GM23338 (cell line): ENCODE measurements around the gene DBF4B.

Experiments
- CREB1 ChIP-seq: fragments of 250-450 bp; sonication (Bioruptor Pico); IDR thresholded peaks from 2 replicates; pipeline ENCODE4 v1.5.0; 2020; ENCODE audit warnings: low read depth, mild to moderate bottlenecking, moderate library complexity
- EZH2 ChIP-seq: fragments of 200-600 bp; sonication (generic); IDR thresholded peaks from one replicate; pipeline ENCODE4 v1.8.0; 2017; ENCODE audit warnings: antibody characterized with exemption, mild to moderate bottlenecking, low read depth; ENCODE audit not compliant: unreplicated experiment
- EZH2phosphoT487 ChIP-seq: fragments of 200-600 bp; sonication (generic); IDR thresholded peaks from one replicate; pipeline ENCODE4 v1.8.1; 2018; ENCODE audit warnings: antibody characterized with exemption; ENCODE audit not compliant: unreplicated experiment
- JUNB ChIP-seq: IDR thresholded peaks from one replicate; pipeline ENCODE4 v1.6.1; 2016; ENCODE audit warnings: antibody characterized with exemption; ENCODE audit not compliant: unreplicated experiment
- NANOG ChIP-seq: IDR thresholded peaks from 2 replicates; pipeline ENCODE4 v1.6.1; 2016; ENCODE audit warnings: antibody characterized with exemption, borderline replicate concordance
- POLR2AphosphoS5 ChIP-seq: IDR thresholded peaks from 2 replicates; pipeline ENCODE4 v1.6.1; 2016; ENCODE audit warnings: antibody characterized with exemption, low read depth
- STAT1 ChIP-seq: IDR thresholded peaks from one replicate; pipeline ENCODE4 v1.6.1; 2016; ENCODE audit warnings: antibody characterized with exemption; ENCODE audit not compliant: unreplicated experiment
- ZNF114 ChIP-seq: fragments of 250-450 bp; sonication (Bioruptor Pico); IDR thresholded peaks from 2 replicates; pipeline ENCODE4 v1.5.0; 2020; ENCODE audit warnings: mild to moderate bottlenecking, moderate library complexity
- ZNF331 ChIP-seq: fragments of 250-450 bp; sonication (Bioruptor Pico); IDR thresholded peaks from 2 replicates; pipeline ENCODE4 v1.5.0; 2020; ENCODE audit warnings: low read depth, mild to moderate bottlenecking, moderate library complexity
- TF ChIP-seq, protein P1 (sequence below), 2 experiments: fragments of 200-600 bp in 1 of 2; sonication (generic) in 1 of 2; conservative IDR thresholded peaks; 2 replicates each; pipeline versions ENCODE4 v1.5.1 to v1.6.1; 2016 to 2017; ENCODE audit warnings: antibody characterized with exemption in 2 of 2, low read depth in 2 of 2, mild to moderate bottlenecking in 2 of 2, moderate library complexity in 1 of 2
- TF ChIP-seq, protein P2 (sequence below): IDR thresholded peaks from one replicate; pipeline ENCODE4 v1.6.1; 2018; ENCODE audit warnings: antibody characterized with exemption; ENCODE audit not compliant: unreplicated experiment
- TF ChIP-seq, protein P3 (sequence below): fragments of 250-450 bp; sonication (Bioruptor Pico); IDR thresholded peaks from 2 replicates; pipeline ENCODE4 v1.5.0; 2020; ENCODE audit warnings: mild to moderate bottlenecking, moderate library complexity
- TF ChIP-seq, protein P4 (sequence below): IDR thresholded peaks from 2 replicates; pipeline ENCODE4 v1.6.1; 2016; ENCODE audit warnings: antibody characterized with exemption

DNA sequence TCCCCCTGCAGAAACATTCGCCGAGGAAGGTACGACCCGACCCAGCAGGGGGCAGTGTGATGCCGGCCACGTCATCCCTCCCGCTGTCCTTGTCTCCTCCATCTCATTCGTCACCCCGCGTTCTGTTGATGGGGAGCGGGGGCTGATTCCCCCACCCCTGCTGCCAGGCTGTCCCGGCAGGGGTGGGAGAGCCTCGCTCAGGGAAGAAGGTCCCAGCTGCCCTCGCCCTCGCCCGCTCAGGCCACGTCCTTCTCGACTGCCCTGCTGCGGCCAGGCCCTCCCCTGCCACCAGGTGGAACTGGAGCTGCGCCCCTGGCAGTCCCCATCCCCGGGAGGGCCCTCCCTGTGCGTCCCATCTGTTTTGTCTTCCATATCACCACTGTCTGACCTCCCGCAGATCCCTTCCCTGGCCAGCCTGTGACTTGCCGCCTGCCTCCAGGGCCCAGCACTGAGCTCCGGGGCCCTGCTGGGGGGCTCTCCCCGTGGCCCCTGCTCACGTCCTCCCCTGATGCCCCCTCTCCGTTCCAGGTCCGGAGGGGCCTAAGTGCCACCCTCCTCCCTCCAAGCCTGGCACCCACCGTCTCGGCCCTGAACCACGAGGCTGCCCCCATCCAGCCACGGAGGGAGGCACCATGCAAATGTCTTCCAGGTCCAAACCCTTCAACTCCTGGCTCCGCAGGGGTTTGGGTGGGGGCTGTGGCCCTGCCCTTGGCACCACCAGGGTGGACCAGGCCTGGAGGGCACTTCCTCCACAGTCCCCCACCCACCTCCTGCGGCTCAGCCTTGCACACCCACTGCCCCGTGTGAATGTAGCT is 71.0 kb downstream of the DBF4B start:
- no peak for TF ChIP-seq EZH2
- TF ChIP-seq EZH2phosphoT487: no peak
- TF ChIP-seq, protein P1, sequence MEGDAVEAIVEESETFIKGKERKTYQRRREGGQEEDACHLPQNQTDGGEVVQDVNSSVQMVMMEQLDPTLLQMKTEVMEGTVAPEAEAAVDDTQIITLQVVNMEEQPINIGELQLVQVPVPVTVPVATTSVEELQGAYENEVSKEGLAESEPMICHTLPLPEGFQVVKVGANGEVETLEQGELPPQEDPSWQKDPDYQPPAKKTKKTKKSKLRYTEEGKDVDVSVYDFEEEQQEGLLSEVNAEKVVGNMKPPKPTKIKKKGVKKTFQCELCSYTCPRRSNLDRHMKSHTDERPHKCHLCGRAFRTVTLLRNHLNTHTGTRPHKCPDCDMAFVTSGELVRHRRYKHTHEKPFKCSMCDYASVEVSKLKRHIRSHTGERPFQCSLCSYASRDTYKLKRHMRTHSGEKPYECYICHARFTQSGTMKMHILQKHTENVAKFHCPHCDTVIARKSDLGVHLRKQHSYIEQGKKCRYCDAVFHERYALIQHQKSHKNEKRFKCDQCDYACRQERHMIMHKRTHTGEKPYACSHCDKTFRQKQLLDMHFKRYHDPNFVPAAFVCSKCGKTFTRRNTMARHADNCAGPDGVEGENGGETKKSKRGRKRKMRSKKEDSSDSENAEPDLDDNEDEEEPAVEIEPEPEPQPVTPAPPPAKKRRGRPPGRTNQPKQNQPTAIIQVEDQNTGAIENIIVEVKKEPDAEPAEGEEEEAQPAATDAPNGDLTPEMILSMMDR (conservative IDR thresholded peaks at IDR 0.05; ENCODE audit: low read depth in 2 of 2): peak; percentile 88
- TF ChIP-seq, protein P2, sequence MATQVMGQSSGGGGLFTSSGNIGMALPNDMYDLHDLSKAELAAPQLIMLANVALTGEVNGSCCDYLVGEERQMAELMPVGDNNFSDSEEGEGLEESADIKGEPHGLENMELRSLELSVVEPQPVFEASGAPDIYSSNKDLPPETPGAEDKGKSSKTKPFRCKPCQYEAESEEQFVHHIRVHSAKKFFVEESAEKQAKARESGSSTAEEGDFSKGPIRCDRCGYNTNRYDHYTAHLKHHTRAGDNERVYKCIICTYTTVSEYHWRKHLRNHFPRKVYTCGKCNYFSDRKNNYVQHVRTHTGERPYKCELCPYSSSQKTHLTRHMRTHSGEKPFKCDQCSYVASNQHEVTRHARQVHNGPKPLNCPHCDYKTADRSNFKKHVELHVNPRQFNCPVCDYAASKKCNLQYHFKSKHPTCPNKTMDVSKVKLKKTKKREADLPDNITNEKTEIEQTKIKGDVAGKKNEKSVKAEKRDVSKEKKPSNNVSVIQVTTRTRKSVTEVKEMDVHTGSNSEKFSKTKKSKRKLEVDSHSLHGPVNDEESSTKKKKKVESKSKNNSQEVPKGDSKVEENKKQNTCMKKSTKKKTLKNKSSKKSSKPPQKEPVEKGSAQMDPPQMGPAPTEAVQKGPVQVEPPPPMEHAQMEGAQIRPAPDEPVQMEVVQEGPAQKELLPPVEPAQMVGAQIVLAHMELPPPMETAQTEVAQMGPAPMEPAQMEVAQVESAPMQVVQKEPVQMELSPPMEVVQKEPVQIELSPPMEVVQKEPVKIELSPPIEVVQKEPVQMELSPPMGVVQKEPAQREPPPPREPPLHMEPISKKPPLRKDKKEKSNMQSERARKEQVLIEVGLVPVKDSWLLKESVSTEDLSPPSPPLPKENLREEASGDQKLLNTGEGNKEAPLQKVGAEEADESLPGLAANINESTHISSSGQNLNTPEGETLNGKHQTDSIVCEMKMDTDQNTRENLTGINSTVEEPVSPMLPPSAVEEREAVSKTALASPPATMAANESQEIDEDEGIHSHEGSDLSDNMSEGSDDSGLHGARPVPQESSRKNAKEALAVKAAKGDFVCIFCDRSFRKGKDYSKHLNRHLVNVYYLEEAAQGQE: peak; percentile 10
- peak; percentile 94 for TF ChIP-seq CREB1 (CRISPR knock-in tag)
- no peak for TF ChIP-seq POLR2AphosphoS5
- TF ChIP-seq, protein P3, sequence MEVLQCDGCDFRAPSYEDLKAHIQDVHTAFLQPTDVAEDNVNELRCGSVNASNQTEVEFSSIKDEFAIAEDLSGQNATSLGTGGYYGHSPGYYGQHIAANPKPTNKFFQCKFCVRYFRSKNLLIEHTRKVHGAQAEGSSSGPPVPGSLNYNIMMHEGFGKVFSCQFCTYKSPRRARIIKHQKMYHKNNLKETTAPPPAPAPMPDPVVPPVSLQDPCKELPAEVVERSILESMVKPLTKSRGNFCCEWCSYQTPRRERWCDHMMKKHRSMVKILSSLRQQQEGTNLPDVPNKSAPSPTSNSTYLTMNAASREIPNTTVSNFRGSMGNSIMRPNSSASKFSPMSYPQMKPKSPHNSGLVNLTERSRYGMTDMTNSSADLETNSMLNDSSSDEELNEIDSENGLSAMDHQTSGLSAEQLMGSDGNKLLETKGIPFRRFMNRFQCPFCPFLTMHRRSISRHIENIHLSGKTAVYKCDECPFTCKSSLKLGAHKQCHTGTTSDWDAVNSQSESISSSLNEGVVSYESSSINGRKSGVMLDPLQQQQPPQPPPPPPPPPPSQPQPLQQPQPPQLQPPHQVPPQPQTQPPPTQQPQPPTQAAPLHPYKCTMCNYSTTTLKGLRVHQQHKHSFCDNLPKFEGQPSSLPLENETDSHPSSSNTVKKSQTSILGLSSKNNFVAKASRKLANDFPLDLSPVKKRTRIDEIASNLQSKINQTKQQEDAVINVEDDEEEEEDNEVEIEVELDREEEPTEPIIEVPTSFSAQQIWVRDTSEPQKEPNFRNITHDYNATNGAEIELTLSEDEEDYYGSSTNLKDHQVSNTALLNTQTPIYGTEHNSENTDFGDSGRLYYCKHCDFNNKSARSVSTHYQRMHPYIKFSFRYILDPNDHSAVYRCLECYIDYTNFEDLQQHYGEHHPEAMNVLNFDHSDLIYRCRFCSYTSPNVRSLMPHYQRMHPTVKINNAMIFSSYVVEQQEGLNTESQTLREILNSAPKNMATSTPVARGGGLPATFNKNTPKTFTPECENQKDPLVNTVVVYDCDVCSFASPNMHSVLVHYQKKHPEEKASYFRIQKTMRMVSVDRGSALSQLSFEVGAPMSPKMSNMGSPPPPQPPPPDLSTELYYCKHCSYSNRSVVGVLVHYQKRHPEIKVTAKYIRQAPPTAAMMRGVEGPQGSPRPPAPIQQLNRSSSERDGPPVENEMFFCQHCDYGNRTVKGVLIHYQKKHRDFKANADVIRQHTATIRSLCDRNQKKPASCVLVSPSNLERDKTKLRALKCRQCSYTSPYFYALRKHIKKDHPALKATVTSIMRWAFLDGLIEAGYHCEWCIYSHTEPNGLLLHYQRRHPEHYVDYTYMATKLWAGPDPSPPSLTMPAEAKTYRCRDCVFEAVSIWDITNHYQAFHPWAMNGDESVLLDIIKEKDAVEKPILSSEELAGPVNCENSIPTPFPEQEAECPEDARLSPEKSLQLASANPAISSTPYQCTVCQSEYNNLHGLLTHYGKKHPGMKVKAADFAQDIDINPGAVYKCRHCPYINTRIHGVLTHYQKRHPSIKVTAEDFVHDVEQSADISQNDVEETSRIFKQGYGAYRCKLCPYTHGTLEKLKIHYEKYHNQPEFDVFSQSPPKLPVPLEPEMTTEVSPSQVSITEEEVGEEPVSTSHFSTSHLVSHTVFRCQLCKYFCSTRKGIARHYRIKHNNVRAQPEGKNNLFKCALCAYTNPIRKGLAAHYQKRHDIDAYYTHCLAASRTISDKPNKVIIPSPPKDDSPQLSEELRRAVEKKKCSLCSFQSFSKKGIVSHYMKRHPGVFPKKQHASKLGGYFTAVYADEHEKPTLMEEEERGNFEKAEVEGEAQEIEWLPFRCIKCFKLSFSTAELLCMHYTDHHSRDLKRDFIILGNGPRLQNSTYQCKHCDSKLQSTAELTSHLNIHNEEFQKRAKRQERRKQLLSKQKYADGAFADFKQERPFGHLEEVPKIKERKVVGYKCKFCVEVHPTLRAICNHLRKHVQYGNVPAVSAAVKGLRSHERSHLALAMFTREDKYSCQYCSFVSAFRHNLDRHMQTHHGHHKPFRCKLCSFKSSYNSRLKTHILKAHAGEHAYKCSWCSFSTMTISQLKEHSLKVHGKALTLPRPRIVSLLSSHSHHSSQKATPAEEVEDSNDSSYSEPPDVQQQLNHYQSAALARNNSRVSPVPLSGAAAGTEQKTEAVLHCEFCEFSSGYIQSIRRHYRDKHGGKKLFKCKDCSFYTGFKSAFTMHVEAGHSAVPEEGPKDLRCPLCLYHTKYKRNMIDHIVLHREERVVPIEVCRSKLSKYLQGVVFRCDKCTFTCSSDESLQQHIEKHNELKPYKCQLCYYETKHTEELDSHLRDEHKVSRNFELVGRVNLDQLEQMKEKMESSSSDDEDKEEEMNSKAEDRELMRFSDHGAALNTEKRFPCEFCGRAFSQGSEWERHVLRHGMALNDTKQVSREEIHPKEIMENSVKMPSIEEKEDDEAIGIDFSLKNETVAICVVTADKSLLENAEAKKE (CRISPR knock-in tag): no peak
- no peak for TF ChIP-seq STAT1
- TF ChIP-seq, protein P4, sequence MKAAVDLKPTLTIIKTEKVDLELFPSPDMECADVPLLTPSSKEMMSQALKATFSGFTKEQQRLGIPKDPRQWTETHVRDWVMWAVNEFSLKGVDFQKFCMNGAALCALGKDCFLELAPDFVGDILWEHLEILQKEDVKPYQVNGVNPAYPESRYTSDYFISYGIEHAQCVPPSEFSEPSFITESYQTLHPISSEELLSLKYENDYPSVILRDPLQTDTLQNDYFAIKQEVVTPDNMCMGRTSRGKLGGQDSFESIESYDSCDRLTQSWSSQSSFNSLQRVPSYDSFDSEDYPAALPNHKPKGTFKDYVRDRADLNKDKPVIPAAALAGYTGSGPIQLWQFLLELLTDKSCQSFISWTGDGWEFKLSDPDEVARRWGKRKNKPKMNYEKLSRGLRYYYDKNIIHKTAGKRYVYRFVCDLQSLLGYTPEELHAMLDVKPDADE: no peak
- no peak for TF ChIP-seq JUNB
- TF ChIP-seq NANOG: no peak
- TF ChIP-seq ZNF331 (CRISPR knock-in tag): no peak
- no peak for TF ChIP-seq ZNF114 (CRISPR knock-in tag)
